CD14-positive monocyte (primary cell): ENCODE measurements around the gene COL24A1. TPM values are rescaled to one million over a fixed set of nuclear protein-coding genes. Genes with fewer than 3 reads are reported as not detected.

ENCODE experiments used
- DNase-seq, 3 donors: peaks; one replicate each; pipeline ENCODE4 v3.0.0-alpha.2; 2011 to 2022
- H2AFZ ChIP-seq: 2 replicates; pipeline ENCODE4 v1.6.0; 2012; ENCODE audit warnings: mild to moderate bottlenecking, low read depth, low read length, inconsistent platforms; ENCODE audit not compliant: insufficient read depth, poor library complexity, severe bottlenecking
- H3K27ac ChIP-seq, 2 donors: 1 replicate in 1 of 2; 2 replicates in 1 of 2; pipeline ENCODE4 v1.5.1; 2012 to 2013; ENCODE audit warnings: low read length in 2 of 2, control low read depth in 1 of 2, inconsistent platforms in 1 of 2, low read depth in 1 of 2, mild to moderate bottlenecking in 1 of 2
- H3K27me3 ChIP-seq, 2 donors: one replicate each; pipeline versions ENCODE4 v1.6.0 to v1.6.1; 2011 to 2013; ENCODE audit warnings: low read length in 2 of 2; ENCODE audit not compliant: control insufficient read depth in 2 of 2, insufficient read depth in 2 of 2
- H3K36me3 ChIP-seq, 2 donors: replicated peaks in 1 of 2; 1 replicate in 1 of 2; 2 replicates in 1 of 2; pipeline versions ENCODE4 v1.5.1 to v1.6.1; 2012 to 2013; ENCODE audit warnings: low read length in 2 of 2, control low read depth in 1 of 2, inconsistent platforms in 1 of 2, mild to moderate bottlenecking in 1 of 2; ENCODE audit not compliant: insufficient read depth in 2 of 2, control insufficient read depth in 1 of 2
- H3K4me1 ChIP-seq, 2 donors: 1 replicate in 1 of 2; 2 replicates in 1 of 2; pipeline versions ENCODE4 v1.5.1 to v1.6.1; 2012 to 2013; ENCODE audit warnings: low read length in 2 of 2, control low read depth in 1 of 2, inconsistent platforms in 1 of 2, mild to moderate bottlenecking in 1 of 2, moderate library complexity in 1 of 2; ENCODE audit not compliant: insufficient read depth in 2 of 2, control insufficient read depth in 1 of 2
- H3K4me2 ChIP-seq: replicated peaks from 2 replicates; pipeline ENCODE3; 2012; ENCODE audit warnings: low read length, moderate library complexity, mild to moderate bottlenecking; ENCODE audit not compliant: poor library complexity, severe bottlenecking; ENCODE audit errors: extremely low read depth
- H3K4me3 ChIP-seq, 3 experiments: fragments of 200-600 bp in 1 of 3; sonication (generic) in 1 of 3; replicated peaks in 1 of 3; 1 replicate in 2 of 3; 2 replicates in 1 of 3; pipeline ENCODE4 v1.5.1; 2011 to 2013; ENCODE audit warnings: low read length in 3 of 3, mild to moderate bottlenecking in 3 of 3, control low read depth in 2 of 3, low read depth in 2 of 3, inconsistent platforms in 1 of 3, moderate library complexity in 1 of 3
- H3K79me2 ChIP-seq: 2 replicates; pipeline ENCODE4 v1.6.0; 2012; ENCODE audit warnings: mild to moderate bottlenecking, control low read depth, inconsistent platforms, low read length, moderate library complexity; ENCODE audit not compliant: insufficient read depth
- H3K9ac ChIP-seq: 2 replicates; pipeline ENCODE4 v1.6.0; 2017; ENCODE audit warnings: low read length, mild to moderate bottlenecking; ENCODE audit not compliant: insufficient read depth, poor library complexity, severe bottlenecking
- H3K9me3 ChIP-seq, 2 donors: replicated peaks in 1 of 2; 1 replicate in 1 of 2; 2 replicates in 1 of 2; pipeline versions ENCODE4 v1.5.1 to v1.6.1; 2012 to 2013; ENCODE audit warnings: low read length in 2 of 2, control low read depth in 1 of 2; ENCODE audit not compliant: control insufficient read depth in 1 of 2, insufficient read depth in 1 of 2
- H4K20me1 ChIP-seq: 2 replicates; pipeline ENCODE4 v1.6.0; 2012; ENCODE audit warnings: mild to moderate bottlenecking, low read length, control low read depth, moderate library complexity; ENCODE audit not compliant: insufficient read depth
- H3K27ac Mint-ChIP-seq, 7 donors: one replicate each; pipeline ENCODE4 v1.8.0; 2020; ENCODE audit warnings: mild to moderate bottlenecking in 7 of 7, mixed read lengths in 7 of 7, moderate library complexity in 6 of 7, inconsistent platforms in 2 of 7
- H3K27me3 Mint-ChIP-seq, 3 donors: one replicate each; pipeline ENCODE4 v1.8.0; 2021 to 2022; ENCODE audit warnings: low read depth in 3 of 3, mild to moderate bottlenecking in 3 of 3, mixed read lengths in 3 of 3, moderate library complexity in 3 of 3, inconsistent platforms in 1 of 3
- H3K36me3 Mint-ChIP-seq, 2 donors: one replicate each; pipeline ENCODE4 v1.8.0; 2020; ENCODE audit warnings: mixed read lengths in 2 of 2, inconsistent platforms in 1 of 2, mild to moderate bottlenecking in 1 of 2
- H3K4me1 Mint-ChIP-seq: one replicate; pipeline ENCODE4 v1.8.0; 2020; ENCODE audit warnings: mild to moderate bottlenecking, mixed read lengths
- H3K4me3 Mint-ChIP-seq, 2 donors: one replicate each; pipeline ENCODE4 v1.8.0; 2020; ENCODE audit warnings: mild to moderate bottlenecking in 2 of 2, mixed read lengths in 2 of 2, moderate library complexity in 1 of 2
- H3K9me3 Mint-ChIP-seq, 7 donors: one replicate each; pipeline ENCODE4 v1.8.0; 2020 to 2022; ENCODE audit warnings: mixed read lengths in 7 of 7, mild to moderate bottlenecking in 6 of 7, moderate library complexity in 6 of 7, inconsistent platforms in 2 of 7
- WGBS: methylation state at CpG from one replicate; pipeline ENCODE4 v1.1.5; 2013; ENCODE audit warnings: missing lambda C conversion rate; ENCODE audit not compliant: insufficient coverage; 5-methylcytosine and 5-hydroxymethylcytosine counted together
- intact Hi-C, 2 donors: fragments of 100-400 bp; cut with micrococcal nuclease; formaldehyde crosslinking; loops; one replicate each; pipeline versions ENCODE4 v1.15.0 to v1.15.1; 2023
- polyA plus RNA-seq, 3 donors: library from polyadenylated mRNA; depleted of rRNA in 1 of 3; unstranded in 2 of 3; stranded (reverse) in 1 of 3; fragments of 300-500 nt in 2 of 3; fragments of >200 nt in 1 of 3; fragmentation: Illumina TruSeq in 2 of 3; gene quantifications; 1 replicate in 2 of 3; 2 replicates in 1 of 3; pipeline ENCODE4 v1.2.3, GENCODE V29; 2012 to 2021
- TF ChIP-seq, protein P1 (sequence below): fragments of 200-600 bp; IDR thresholded peaks from one replicate; pipeline ENCODE4 v1.8.0; 2022; ENCODE audit warnings: antibody characterized with exemption, mild to moderate bottlenecking

COL24A1 gene
- polyA plus RNA-seq, 3 donors: 0.05 to 0.13 TPM; not detected in 1

DNA sequence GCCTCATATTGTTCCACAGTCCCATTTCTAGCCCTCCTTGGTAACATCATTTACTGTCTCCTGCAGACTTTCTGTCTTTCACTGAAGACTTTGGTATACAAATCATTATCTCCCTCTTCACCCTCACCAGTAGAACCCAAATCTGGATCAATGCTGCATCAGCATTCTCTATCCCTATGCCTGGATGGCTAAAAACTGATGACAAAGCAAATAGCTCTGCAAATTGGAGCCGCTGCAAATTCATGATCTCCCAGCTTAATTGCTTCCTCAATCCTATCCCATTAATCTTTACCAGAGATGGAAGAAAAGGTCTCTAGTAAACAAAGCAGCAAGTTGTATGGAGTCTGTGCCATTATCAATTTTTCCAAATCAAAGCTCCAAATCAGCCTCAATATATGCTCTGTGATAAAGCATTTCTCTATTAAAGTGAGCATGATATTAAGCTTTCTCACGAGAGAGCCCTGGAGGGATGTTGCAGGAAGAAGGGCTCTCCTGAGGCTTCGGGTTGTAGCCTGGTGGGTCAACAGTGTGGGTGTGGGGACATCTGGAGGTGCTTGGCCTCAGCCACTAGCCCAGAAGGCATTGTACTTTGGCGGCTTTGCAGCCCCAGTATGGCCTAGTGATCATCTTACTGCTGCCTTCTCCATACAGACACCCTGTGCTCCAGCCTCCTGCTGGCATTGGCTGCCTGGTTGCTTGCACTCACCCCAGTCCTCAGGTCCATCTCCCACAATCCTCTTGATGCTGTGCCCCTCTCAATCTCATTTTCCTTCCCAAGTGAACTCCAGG, 46.2 kb upstream of the COL24A1 start:
- DNase-seq: no peak
- Mint-ChIP-seq H3K27me3 (no peaks in the 10 kb centered on the region), H3K4me1 (no peaks in the 10 kb centered on the region), H3K27ac (no peak overlapping the region), H3K9me3 (peaks cover 0 to 2% (median 0%) of the 10 kb centered on the region in 7 donors), H3K4me3 (no peak overlapping the region), H3K36me3 (no peaks in the 10 kb centered on the region)
- H3K4me1 ChIP-seq: no peaks in the 10 kb centered on the region
- H3K27me3 ChIP-seq: no peaks in the 10 kb centered on the region
- H3K36me3 ChIP-seq: no peaks in the 10 kb centered on the region
- no peak overlapping the region for H3K4me3 ChIP-seq
- no peak overlapping the region for H3K9ac ChIP-seq
- 80% methylated on average over 1 of the region's 4 CpGs for WGBS
- TF ChIP-seq, protein P1, sequence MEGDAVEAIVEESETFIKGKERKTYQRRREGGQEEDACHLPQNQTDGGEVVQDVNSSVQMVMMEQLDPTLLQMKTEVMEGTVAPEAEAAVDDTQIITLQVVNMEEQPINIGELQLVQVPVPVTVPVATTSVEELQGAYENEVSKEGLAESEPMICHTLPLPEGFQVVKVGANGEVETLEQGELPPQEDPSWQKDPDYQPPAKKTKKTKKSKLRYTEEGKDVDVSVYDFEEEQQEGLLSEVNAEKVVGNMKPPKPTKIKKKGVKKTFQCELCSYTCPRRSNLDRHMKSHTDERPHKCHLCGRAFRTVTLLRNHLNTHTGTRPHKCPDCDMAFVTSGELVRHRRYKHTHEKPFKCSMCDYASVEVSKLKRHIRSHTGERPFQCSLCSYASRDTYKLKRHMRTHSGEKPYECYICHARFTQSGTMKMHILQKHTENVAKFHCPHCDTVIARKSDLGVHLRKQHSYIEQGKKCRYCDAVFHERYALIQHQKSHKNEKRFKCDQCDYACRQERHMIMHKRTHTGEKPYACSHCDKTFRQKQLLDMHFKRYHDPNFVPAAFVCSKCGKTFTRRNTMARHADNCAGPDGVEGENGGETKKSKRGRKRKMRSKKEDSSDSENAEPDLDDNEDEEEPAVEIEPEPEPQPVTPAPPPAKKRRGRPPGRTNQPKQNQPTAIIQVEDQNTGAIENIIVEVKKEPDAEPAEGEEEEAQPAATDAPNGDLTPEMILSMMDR: no peak
- no peaks in the 10 kb centered on the region for H3K79me2 ChIP-seq
- no peak overlapping the region for H3K27ac ChIP-seq
- intact Hi-C loops: no loop called here
- H4K20me1 ChIP-seq: no peaks in the 10 kb centered on the region
- H3K9me3 ChIP-seq: no peaks in the 10 kb centered on the region
- H3K4me2 ChIP-seq: no peak overlapping the region
- H2AFZ ChIP-seq: no peak overlapping the region

DNA sequence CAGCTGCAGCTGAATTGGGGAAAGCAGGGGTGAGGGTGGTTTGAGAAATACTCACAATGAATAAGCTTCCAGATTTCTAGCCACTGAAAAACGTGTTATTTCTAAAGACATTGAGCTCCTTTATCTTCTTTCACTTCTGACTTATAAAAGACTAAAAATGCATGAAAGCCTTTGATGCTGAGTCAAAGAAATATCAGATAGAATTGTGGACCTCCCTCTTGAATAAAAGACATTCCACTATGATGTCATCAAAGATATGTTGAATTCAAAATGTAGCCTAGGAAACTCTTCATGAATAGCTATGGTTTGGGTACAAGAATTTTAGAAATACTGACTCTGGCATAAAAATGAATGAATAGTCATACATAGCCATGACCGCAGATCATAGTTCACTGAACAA, 44.7 kb upstream of the COL24A1 start:
- Mint-ChIP-seq H3K4me3 (no peak overlapping the region), H3K27ac (no peak overlapping the region), H3K9me3 (no peaks in the 10 kb centered on the region), H3K27me3 (no peaks in the 10 kb centered on the region), H3K4me1 (no peaks in the 10 kb centered on the region), H3K36me3 (no peaks in the 10 kb centered on the region)
- Histone ChIP-seq H3K4me2 (no peak overlapping the region), H3K27ac (no peak overlapping the region), H4K20me1 (no peaks in the 10 kb centered on the region), H2AFZ (no peak overlapping the region), H3K27me3 (no peaks in the 10 kb centered on the region), H3K9ac (no peak overlapping the region), H3K4me3 (no peak overlapping the region), H3K4me1 (no peaks in the 10 kb centered on the region), H3K9me3 (no peaks in the 10 kb centered on the region), H3K36me3 (no peaks in the 10 kb centered on the region), H3K79me2 (no peaks in the 10 kb centered on the region)
- no CpG with 5 or more reads among the region's 2 CpGs for WGBS
- TF ChIP-seq, protein P1: no peak
- intact Hi-C loops: no loop called here
- no peak for DNase-seq
